ENCODE results near the gene ZBTB46. TPM values are rescaled to one million over a fixed set of nuclear protein-coding genes. Genes with fewer than 3 reads are reported as not detected.

Gene ZBTB46
- total RNA-seq, 6 experiments from 2014 or later, result 1.2 to 4.2 (median 2.4) TPM

- H3K4me1 ChIP-seq, result peaks cover 0 to 13% (median 4%) of the 10 kb centered on the region in 4 donors
- DNase-seq (peak; percentile 70 to 87 (median 86)), ATAC-seq (peak; percentile 22 to 48 (median 36))
- 41% methylated on average over 11 of the region's 48 CpGs for WGBS (ENCODE audit: insufficient coverage, low coverage, low lambda C conversion rate, missing lambda C conversion rate)
- no peaks in the 10 kb centered on the region for H3K27me3 ChIP-seq
- peaks cover 0 to 3% (median 0%) of the 10 kb centered on the region in 4 donors for H3K36me3 ChIP-seq
- peak overlapping the region; percentile 65 to 92 (median 75) for H3K4me3 ChIP-seq
- TF ChIP-seq POLR2A (IDR thresholded peaks at IDR 0.05) (no peak), CTCF (IDR thresholded peaks at IDR 0.05) (no peak)
- peak overlapping the region in 2 of 3 donors; percentile 50 to 91 for H3K27ac ChIP-seq
- intact Hi-C loops (cut with DNase I), result no loop called here
- no peaks in the 10 kb centered on the region for H3K9me3 ChIP-seq
These were observed 95.9 kb downstream of the ZBTB46 start for GRCh38 chr20:63734946-63735858.

GRCh38 chr20:63734111-63734945 is 96.7 kb downstream of the ZBTB46 start:
- Histone ChIP-seq H3K36me3 (peaks cover 0 to 3% (median 0%) of the 10 kb centered on the region in 4 donors), H3K4me3 (peak overlapping the region; percentile 65 to 92 (median 75)), H3K4me1 (peaks cover 0 to 15% (median 5%) of the 10 kb centered on the region in 4 donors), H3K27ac (peak overlapping the region in 2 of 3 donors; percentile 32 to 91), H3K27me3 (no peaks in the 10 kb centered on the region), H3K9me3 (no peaks in the 10 kb centered on the region)
- peak; percentile 76 to 97 (median 97) for DNase-seq
- TF ChIP-seq POLR2A (IDR thresholded peaks at IDR 0.05), result no peak
- no peak for TF ChIP-seq CTCF (IDR thresholded peaks at IDR 0.05)
- ATAC-seq, result peak; percentile 36 to 67 (median 52)
- intact Hi-C loops (cut with DNase I), result no loop called here
- WGBS (ENCODE audit: insufficient coverage, low coverage, low lambda C conversion rate, missing lambda C conversion rate), result 63% methylated on average over 4 of the region's 25 CpGs

DNA sequence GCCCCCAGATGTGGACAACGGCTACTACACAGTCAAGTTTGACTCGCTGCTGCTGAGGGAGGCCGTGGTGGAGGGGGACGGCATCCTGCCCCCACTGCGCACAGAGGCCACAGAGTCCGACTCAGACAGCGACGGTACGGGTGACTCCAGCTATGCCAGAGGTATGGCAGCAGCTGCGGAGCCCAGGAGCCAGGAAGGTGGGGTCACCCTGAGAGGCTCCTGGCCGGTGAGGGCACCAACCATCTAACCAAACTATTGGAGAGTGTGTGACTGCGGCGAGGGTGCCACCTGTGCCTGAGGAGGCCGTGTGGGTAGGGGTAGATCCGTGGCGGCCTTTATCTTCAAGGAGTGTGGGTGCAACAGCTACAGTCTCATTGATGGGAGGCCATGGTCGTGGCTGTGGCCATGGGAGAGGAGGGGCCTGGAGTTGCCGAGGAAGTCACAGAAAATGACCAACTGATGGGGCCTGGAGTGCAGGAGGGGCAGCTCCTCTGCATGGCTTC is 97.4 kb downstream of the ZBTB46 start:
- H3K9me3 ChIP-seq, result no peaks in the 10 kb centered on the region
- WGBS (ENCODE audit: insufficient coverage, low coverage, low lambda C conversion rate, missing lambda C conversion rate), result 80% methylated on average over 2 of the region's 18 CpGs
- DNase-seq (peak in 1 of 3 donors; percentile 21), ATAC-seq (no peak)
- H3K4me1 ChIP-seq, result peaks cover 0 to 22% (median 8%) of the 10 kb centered on the region in 4 donors
- H3K27ac ChIP-seq, result peak overlapping the region in 2 of 3 donors; percentile 32 to 91
- H3K36me3 ChIP-seq, result peaks cover 0 to 3% (median 0%) of the 10 kb centered on the region in 4 donors
- H3K4me3 ChIP-seq, result no peak overlapping the region
- no peak for TF ChIP-seq POLR2A (IDR thresholded peaks at IDR 0.05)
- TF ChIP-seq CTCF (IDR thresholded peaks at IDR 0.05), result no peak
- no peaks in the 10 kb centered on the region for H3K27me3 ChIP-seq
- intact Hi-C loops (cut with DNase I), result no loop called here

DNA sequence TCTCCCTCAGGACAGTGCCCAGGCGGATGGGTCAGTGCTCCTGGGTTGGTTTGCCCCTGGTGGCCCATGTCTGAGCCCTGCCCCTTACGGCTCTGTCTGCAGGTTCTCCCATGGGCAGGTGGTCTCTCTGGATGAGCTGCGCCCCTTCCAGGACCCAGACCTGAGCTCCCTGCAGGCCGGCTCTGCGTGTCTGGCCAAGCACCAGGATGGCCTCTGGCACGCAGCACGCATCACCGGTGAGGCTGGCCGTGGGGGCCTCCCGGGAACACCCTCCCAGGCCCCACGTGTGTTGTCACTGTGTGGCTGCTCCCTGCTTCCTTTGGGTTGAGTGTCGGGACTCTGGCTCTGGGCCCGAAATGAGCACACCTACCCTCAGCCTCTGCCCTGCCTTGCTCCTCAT is 97.9 kb downstream of the ZBTB46 start:
- intact Hi-C loops (cut with DNase I), result no loop called here
- ATAC-seq, result no peak
- WGBS (ENCODE audit: insufficient coverage, low coverage, low lambda C conversion rate, missing lambda C conversion rate), result no CpG with 5 or more reads among the region's 13 CpGs
- TF ChIP-seq POLR2A (IDR thresholded peaks at IDR 0.05) (no peak), CTCF (IDR thresholded peaks at IDR 0.05) (no peak)
- Histone ChIP-seq H3K9me3 (no peaks in the 10 kb centered on the region), H3K27ac (no peak overlapping the region), H3K27me3 (no peaks in the 10 kb centered on the region), H3K4me1 (peaks cover 0 to 27% (median 11%) of the 10 kb centered on the region in 4 donors), H3K4me3 (no peak overlapping the region), H3K36me3 (peaks cover 0 to 3% (median 0%) of the 10 kb centered on the region in 4 donors)
- DNase-seq, result peak in 1 of 3 donors; percentile 21
